Hepatocyte (in vitro differentiated cells): ENCODE data around the gene ITSN1. TPM values are rescaled to one million over a fixed set of nuclear protein-coding genes. Genes with fewer than 3 reads are reported as not detected.

Experiments
- DNase-seq: peaks from one replicate; pipeline ENCODE4 v3.0.0-alpha.2; 2016; ENCODE audit warnings: low spot score
- H2AFZ ChIP-seq: fragments of 200-600 bp; sonication (generic); 2 replicates; pipeline ENCODE4 v1.6.0; 2016; ENCODE audit warnings: antibody characterized with exemption, mild to moderate bottlenecking
- H3K27ac ChIP-seq: fragments of 200-600 bp; sonication (generic); 2 replicates; pipeline ENCODE4 v1.5.1; 2016; ENCODE audit warnings: mild to moderate bottlenecking
- H3K27me3 ChIP-seq: fragments of 200-600 bp; sonication (generic); 2 replicates; pipeline ENCODE4 v1.6.1; 2016
- H3K36me3 ChIP-seq: fragments of 200-600 bp; sonication (generic); replicated peaks from 2 replicates; pipeline ENCODE4 v1.5.1; 2016; ENCODE audit warnings: low read depth; ENCODE audit not compliant: insufficient read depth
- H3K4me1 ChIP-seq: fragments of 200-600 bp; sonication (generic); 2 replicates; pipeline ENCODE4 v1.5.1; 2016; ENCODE audit warnings: mild to moderate bottlenecking, moderate library complexity; ENCODE audit not compliant: insufficient read depth
- H3K4me2 ChIP-seq: fragments of 200-600 bp; sonication (generic); 2 replicates; pipeline ENCODE4 v1.6.0; 2016
- H3K4me3 ChIP-seq: fragments of 200-600 bp; sonication (generic); 2 replicates; pipeline ENCODE4 v1.5.1; 2016; ENCODE audit warnings: mild to moderate bottlenecking
- H3K79me2 ChIP-seq: fragments of 200-600 bp; sonication (generic); 2 replicates; pipeline ENCODE4 v1.6.0; 2017; ENCODE audit warnings: mild to moderate bottlenecking
- H3K9me2 ChIP-seq: fragments of 200-600 bp; sonication (generic); replicated peaks from 2 replicates; pipeline ENCODE4 v1.6.0; 2017; ENCODE audit warnings: mild to moderate bottlenecking; ENCODE audit not compliant: insufficient read depth
- H3K9me3 ChIP-seq: fragments of 200-600 bp; sonication (generic); 2 replicates; pipeline ENCODE4 v1.5.1; 2016; ENCODE audit warnings: low read depth, mild to moderate bottlenecking
- H4K20me1 ChIP-seq: fragments of 200-600 bp; sonication (generic); 2 replicates; pipeline ENCODE4 v1.6.0; 2016; ENCODE audit warnings: mild to moderate bottlenecking; ENCODE audit not compliant: insufficient read depth, poor library complexity, severe bottlenecking
- CTCF ChIP-seq: fragments of 200-600 bp; sonication (generic); IDR thresholded peaks from 2 replicates; pipeline ENCODE4 v1.5.1; 2016; ENCODE audit warnings: antibody characterized with exemption, mild to moderate bottlenecking; ENCODE audit not compliant: poor library complexity
- EZH2 ChIP-seq: fragments of 200-600 bp; sonication (generic); IDR thresholded peaks from 2 replicates; pipeline ENCODE4 v1.6.1; 2016; ENCODE audit warnings: antibody characterized with exemption, mild to moderate bottlenecking, borderline replicate concordance
- EZH2phosphoT487 ChIP-seq: fragments of 200-600 bp; sonication (generic); IDR thresholded peaks from one replicate; pipeline ENCODE4 v1.6.1; 2018; ENCODE audit warnings: antibody characterized with exemption, mild to moderate bottlenecking, low read depth, moderate library complexity; ENCODE audit not compliant: unreplicated experiment, severe bottlenecking
- WGBS: methylation state at CpG from one replicate; pipeline ENCODE4 v1.1.6; 2016; ENCODE audit warnings: low lambda C conversion rate; ENCODE audit errors: missing lambda C conversion rate; 5-methylcytosine and 5-hydroxymethylcytosine counted together
- polyA plus RNA-seq: library from polyadenylated mRNA; unstranded; fragments of >200 nt; fragmentation: Nextera tagmentation; extraction: Ambion mirVana; gene quantifications from 2 replicates; pipeline ENCODE4 v1.2.1, GENCODE V29; 2016
- total RNA-seq: library from RNA; depleted of rRNA; stranded (reverse); fragments of >200 nt; gene quantifications from 2 replicates; pipeline ENCODE4 v1.2.3, GENCODE V29; 2014

Gene ITSN1
- total and polyA plus RNA-seq, 2 experiments from 2014 or later, result 43.6 to 46.0 TPM

DNA sequence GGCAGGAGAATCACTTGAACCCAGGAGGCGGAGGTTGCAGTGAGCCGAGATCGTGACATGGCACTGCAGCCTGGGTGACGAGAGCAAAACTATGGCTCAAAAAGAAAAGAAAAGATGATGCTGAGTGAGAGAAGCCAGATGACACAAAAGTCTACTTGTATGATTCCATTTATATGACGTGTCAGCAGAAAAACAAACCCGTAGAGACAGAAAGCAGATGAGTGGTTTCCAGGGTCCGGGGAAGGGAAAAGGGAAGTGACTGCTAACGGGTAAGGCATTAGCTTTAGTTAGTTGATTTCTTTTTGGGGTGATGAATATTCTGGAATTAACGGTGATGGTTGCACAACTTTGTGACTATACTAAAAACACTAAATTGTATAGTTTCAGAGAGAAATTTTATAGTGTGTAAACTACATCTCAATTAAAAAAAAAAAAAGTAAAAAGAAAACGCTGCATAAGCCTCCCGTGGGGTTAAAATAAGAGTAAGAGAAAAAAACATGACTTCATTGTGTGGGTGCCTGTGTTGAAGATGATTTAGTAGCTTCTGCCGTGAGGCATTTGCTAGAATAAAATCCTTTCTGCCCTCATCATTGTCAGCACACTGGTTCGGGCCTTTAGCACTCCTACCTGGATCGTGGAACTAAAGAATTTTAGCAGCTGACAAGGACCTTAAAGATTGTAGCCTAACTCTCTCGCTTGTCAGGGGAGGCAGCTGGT is 298.0 kb downstream of the ITSN1 start:
- H3K4me3 ChIP-seq, result no peak overlapping the region
- H3K9me2 ChIP-seq, result no peaks in the 10 kb centered on the region
- H3K27ac ChIP-seq, result peak overlapping the region; percentile 81
- peak; percentile 48 for DNase-seq
- TF ChIP-seq EZH2phosphoT487, result no peak
- no peak for TF ChIP-seq EZH2
- no peak for TF ChIP-seq CTCF
- peaks cover 3% of the 10 kb centered on the region for H3K4me1 ChIP-seq
- peaks cover under 1% of the 10 kb centered on the region for H3K79me2 ChIP-seq
- WGBS, result 74% methylated on average over 15 of the region's 15 CpGs
- H4K20me1 ChIP-seq, result no peaks in the 10 kb centered on the region
- H3K36me3 ChIP-seq, result no peaks in the 10 kb centered on the region
- no peaks in the 10 kb centered on the region for H3K9me3 ChIP-seq
- H3K27me3 ChIP-seq, result no peaks in the 10 kb centered on the region
- H3K4me2 ChIP-seq, result peak overlapping the region; percentile 16
- H2AFZ ChIP-seq, result no peak overlapping the region

DNA sequence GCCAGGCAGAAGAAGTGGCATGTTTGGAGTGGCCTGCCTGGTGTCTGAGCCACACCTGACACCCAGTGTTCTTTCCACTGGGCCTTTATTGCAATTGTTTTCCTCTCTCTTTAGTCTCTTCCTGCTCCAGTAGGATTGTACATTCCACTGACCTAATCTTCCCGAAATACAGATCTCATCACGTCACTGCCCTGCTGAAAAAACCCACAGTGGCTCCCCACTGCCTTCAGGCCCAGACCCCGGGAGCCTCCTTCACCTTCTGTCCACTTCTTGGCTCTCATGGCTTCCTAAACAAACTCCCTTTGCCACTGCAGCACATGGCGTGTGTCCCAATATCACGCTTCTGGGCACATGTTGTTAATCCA is 298.6 kb downstream of the ITSN1 start:
- DNase-seq, result no peak
- no peak overlapping the region for H2AFZ ChIP-seq
- no peak for TF ChIP-seq CTCF

DNA sequence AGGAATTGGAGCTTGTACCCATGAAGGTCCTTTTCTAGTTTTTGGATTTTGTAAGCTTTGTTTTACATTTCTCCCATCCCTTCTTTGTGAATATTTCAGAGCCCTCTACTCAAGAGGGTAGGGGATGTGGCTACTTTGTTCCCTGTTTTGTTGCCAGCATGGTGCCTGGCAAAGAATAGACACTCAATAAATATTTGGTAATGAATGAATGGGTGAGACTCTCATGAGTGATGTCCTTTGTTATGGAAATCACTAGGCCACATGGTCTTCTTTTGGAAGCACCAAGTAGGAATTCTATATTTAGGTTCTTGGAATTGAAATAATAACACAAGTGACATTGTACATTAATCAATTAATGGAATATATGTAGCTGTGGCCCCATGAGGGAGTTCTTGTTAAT is 300.1 kb downstream of the ITSN1 start:
- no peak for TF ChIP-seq EZH2phosphoT487
- TF ChIP-seq EZH2, result no peak
- TF ChIP-seq CTCF, result no peak

More for the DNA sequence above, 298.6 kb downstream of the ITSN1 start:
- 74% methylated on average over 5 of the region's 5 CpGs for WGBS
- Histone ChIP-seq H3K27ac (peak overlapping the region; percentile 81), H3K79me2 (no peaks in the 10 kb centered on the region), H3K9me2 (no peaks in the 10 kb centered on the region), H4K20me1 (no peaks in the 10 kb centered on the region), H3K4me1 (peaks cover 3% of the 10 kb centered on the region), H3K36me3 (no peaks in the 10 kb centered on the region), H3K9me3 (no peaks in the 10 kb centered on the region), H3K4me2 (no peak overlapping the region), H3K27me3 (no peaks in the 10 kb centered on the region), H3K4me3 (no peak overlapping the region)

More for the DNA sequence above, 300.1 kb downstream of the ITSN1 start:
- no peaks in the 10 kb centered on the region for H3K9me3 ChIP-seq
- H3K36me3 ChIP-seq, result no peaks in the 10 kb centered on the region
- DNase-seq, result no peak
- no peaks in the 10 kb centered on the region for H4K20me1 ChIP-seq
- H3K79me2 ChIP-seq, result no peaks in the 10 kb centered on the region
- no peaks in the 10 kb centered on the region for H3K27me3 ChIP-seq
- H3K4me1 ChIP-seq, result peaks cover 13% of the 10 kb centered on the region
- H3K4me2 ChIP-seq, result no peak overlapping the region
- H3K9me2 ChIP-seq, result no peaks in the 10 kb centered on the region
- no peak overlapping the region for H3K27ac ChIP-seq
- H3K4me3 ChIP-seq, result no peak overlapping the region
- H2AFZ ChIP-seq, result no peak overlapping the region
